HG03469 (cell line): ENCODE data around the gene GPR15.

Source experiments
- ATAC-seq: cut with Tn5 transposase; IDR thresholded peaks from one replicate; pipeline ENCODE4 v1.9.1; 2021; ENCODE audit warnings: mild to moderate bottlenecking, moderate library complexity, moderate number of reproducible peaks; ENCODE audit not compliant: unreplicated experiment

The GPR15 gene

DNA sequence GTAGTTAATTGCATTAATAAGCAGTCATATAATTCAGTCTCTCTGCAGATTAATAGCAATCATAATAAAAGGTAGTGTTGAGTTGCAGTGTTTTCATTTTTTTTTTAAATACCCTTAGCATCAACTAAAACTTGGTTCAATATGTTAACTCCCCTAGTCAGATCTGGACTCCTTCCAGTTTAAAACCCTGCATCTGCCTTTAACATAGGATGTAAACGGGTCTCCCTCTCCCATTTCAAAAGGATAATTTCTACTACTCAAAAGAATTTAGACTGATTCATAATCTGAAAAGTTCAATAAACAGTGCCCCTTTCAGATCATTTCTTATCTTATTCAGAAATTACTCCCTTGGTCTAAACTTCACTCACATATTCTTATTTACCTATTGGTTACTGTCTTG is 50.3 kb downstream of the GPR15 start:
- ATAC-seq = no peak

DNA sequence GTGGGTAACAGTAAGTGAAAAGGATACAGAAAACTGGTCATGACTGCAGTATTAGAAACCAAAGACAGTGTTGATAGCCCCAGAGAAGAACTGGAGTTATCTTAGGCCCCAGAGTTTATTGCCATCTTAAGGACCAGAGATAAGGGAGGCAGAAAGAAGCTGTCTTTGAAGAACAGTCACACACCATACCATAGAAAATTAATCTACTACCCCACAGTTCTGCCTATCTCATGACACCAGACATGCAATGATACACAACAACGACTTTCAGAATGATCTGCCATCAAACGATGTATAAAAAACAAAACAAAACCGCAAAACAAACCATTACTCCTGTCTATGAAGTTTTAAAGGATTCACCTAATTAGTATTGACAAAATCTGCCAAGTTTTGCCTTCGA is 52.0 kb downstream of the GPR15 start:
- no peak for ATAC-seq
